Measurements from ENCODE around the gene ZNF668. TPM values are rescaled to one million over a fixed set of nuclear protein-coding genes. Genes with fewer than 3 reads are reported as not detected.
"Not testable (repeated sequence)": the region's sequence is repeated elsewhere in the genome, so short reads cannot be mapped to it uniquely, and the experiment has no call there.

Gene ZNF668
- polyA plus RNA-seq, 1 experiment, result 16.3 TPM

DNA sequence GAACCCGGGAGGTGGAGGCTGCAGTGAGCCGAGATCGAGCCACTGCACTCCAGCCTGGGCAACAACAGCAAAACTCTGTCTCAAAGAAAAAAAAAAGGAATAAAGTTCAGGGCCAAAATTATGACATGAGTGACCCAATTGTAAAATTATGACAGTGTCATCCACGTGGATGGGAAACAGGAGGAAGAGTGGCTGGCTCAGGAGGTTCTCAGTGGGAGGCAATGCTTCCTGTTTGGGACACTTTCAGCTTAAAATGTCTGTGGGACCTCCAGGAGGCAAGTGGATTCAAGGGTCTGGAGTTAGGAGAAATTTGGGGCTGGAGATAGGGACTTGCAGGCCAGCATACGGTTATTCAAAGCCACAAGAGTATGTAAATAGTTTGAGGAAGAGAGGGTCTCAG, 48.7 kb downstream of the ZNF668 start:
- ChIA-PET CTCF (interaction anchor here (1.1 kb wide), 1 partner anchor 17 kb away, joined by 3 read pairs; no protein-coding TSS in a partner anchor), POLR2A (no interaction called here)
- DNase-seq (ENCODE audit: low read depth), result no peak
- H3K4me3 ChIP-seq (ENCODE audit: low read depth, low read length), result no peak overlapping the region
- TF ChIP-seq, protein P1, sequence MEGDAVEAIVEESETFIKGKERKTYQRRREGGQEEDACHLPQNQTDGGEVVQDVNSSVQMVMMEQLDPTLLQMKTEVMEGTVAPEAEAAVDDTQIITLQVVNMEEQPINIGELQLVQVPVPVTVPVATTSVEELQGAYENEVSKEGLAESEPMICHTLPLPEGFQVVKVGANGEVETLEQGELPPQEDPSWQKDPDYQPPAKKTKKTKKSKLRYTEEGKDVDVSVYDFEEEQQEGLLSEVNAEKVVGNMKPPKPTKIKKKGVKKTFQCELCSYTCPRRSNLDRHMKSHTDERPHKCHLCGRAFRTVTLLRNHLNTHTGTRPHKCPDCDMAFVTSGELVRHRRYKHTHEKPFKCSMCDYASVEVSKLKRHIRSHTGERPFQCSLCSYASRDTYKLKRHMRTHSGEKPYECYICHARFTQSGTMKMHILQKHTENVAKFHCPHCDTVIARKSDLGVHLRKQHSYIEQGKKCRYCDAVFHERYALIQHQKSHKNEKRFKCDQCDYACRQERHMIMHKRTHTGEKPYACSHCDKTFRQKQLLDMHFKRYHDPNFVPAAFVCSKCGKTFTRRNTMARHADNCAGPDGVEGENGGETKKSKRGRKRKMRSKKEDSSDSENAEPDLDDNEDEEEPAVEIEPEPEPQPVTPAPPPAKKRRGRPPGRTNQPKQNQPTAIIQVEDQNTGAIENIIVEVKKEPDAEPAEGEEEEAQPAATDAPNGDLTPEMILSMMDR (IDR thresholded peaks at IDR 0.05; ENCODE audit: insufficient read depth, low read depth, low read length), result no peak
- H3K27me3 ChIP-seq (ENCODE audit: control insufficient read depth, insufficient read depth, low read length), result no peaks in the 10 kb centered on the region
- no peaks in the 10 kb centered on the region for H3K36me3 ChIP-seq (ENCODE audit: control insufficient read depth, insufficient read depth, low read length)

DNA sequence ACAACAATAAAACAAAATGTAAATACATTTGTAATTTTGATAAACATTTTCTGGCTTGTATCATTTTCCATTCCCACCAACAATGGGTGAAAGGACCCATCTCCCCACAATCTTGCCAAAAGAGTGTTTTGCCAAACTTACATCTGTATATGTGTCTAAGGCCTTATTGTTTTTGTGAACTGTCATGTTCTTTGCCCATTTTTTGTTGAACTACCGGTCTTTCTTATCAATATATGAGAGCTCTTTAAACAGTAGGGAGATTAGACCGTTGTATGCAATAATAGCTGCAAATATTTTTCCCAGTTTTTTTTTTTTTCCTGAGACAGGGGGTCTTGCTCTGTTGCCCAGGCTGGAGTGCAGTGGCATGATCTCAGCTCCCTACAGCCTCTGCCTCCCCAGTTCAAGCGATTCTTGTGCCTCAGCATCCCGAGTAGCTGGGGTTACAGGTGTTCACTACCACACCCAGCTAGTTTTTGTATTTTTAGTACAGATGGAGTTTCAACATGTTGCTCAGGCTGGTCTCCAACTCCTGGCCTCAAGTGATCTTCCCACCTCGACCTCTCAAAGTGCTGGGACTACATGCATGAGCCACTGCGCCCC, 50.3 kb downstream of the ZNF668 start:
- no peaks in the 10 kb centered on the region for H3K36me3 ChIP-seq (ENCODE audit: control insufficient read depth, insufficient read depth, low read length)
- ChIA-PET CTCF (no interaction called here), POLR2A (interaction anchor here (0.6 kb wide), 1 partner anchor 864 kb away, joined by 3 read pairs; no protein-coding TSS in a partner anchor)

DNA sequence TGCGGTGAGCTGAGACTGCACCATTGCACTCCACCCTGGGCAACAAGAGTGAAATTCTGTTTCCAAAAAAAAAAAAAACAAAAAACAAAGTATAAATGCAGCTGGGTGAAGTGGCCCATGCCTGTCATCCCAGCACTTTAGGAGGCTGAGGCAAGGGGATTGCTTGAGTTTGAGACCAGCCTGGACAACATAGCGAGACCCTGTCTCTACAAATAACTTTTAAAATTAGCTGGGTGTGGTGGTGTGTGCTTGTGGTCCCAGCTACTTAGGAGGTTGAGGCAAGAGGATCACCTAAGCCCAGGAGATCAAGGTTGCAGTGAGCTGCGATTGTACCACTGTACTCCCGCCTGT, 50.8 kb downstream of the ZNF668 start:
- H3K36me3 ChIP-seq (ENCODE audit: control insufficient read depth, insufficient read depth, low read length), result no peaks in the 10 kb centered on the region
- TF ChIP-seq, protein P1 (IDR thresholded peaks at IDR 0.05; ENCODE audit: insufficient read depth, low read depth, low read length), result no peak
- no peak for DNase-seq (ENCODE audit: low read depth)
- H3K27me3 ChIP-seq (ENCODE audit: control insufficient read depth, insufficient read depth, low read length), result no peaks in the 10 kb centered on the region
- ChIA-PET POLR2A (interaction anchor here (0.6 kb wide), 1 partner anchor 864 kb away, joined by 3 read pairs; no protein-coding TSS in a partner anchor), CTCF (no interaction called here)
- no peak overlapping the region for H3K4me3 ChIP-seq (ENCODE audit: low read depth, low read length)

More for the DNA sequence above, 50.3 kb downstream of the ZNF668 start:
- no peaks in the 10 kb centered on the region for H3K27me3 ChIP-seq (ENCODE audit: control insufficient read depth, insufficient read depth, low read length)
- H3K4me3 ChIP-seq (ENCODE audit: low read depth, low read length), result no peak overlapping the region
- DNase-seq (ENCODE audit: low read depth), result no peak
- TF ChIP-seq, protein P1 (IDR thresholded peaks at IDR 0.05; ENCODE audit: insufficient read depth, low read depth, low read length), result no peak

DNA sequence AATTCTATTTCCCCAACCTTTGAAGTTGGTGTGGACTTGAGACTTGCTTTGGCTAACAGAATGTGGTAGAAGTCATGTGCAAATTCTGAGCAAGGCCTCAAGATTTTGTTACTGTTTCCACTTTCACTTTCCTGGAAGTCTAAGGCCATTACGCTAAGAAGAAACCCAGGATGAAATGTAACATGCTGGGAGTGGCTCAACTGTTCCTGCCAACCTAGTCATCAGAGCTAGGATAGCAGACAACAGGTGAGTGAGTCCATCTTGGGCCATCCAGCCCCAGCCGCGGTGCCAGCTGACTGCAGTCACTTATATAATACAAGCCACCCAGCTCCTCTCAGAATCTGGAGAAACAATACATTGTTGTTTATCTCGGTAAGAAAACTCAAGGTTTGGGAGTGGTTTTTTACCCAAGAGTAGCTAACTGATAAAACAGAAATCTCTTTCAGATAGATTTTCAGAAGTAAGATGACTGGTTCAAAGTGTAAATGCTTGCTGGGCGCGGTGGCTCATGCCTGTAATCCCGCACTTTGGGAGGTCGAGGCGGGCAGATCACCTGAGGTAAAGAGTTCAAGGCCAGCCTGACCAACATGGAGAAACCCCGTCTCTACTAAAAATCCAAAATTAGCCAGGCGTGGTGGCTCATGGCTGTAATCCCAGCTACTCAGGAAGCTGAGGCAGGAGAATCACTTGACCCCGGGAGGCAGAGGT, 51.3 kb downstream of the ZNF668 start:
- Histone ChIP-seq H3K4me3 (ENCODE audit: low read depth, low read length) (no peak overlapping the region), H3K27me3 (ENCODE audit: control insufficient read depth, insufficient read depth, low read length) (no peaks in the 10 kb centered on the region), H3K36me3 (ENCODE audit: control insufficient read depth, insufficient read depth, low read length) (no peaks in the 10 kb centered on the region)
- TF ChIP-seq, protein P1 (IDR thresholded peaks at IDR 0.05; ENCODE audit: insufficient read depth, low read depth, low read length), result no peak
- ChIA-PET POLR2A (no interaction called here), CTCF (no interaction called here)
- no peak for DNase-seq (ENCODE audit: low read depth)

DNA sequence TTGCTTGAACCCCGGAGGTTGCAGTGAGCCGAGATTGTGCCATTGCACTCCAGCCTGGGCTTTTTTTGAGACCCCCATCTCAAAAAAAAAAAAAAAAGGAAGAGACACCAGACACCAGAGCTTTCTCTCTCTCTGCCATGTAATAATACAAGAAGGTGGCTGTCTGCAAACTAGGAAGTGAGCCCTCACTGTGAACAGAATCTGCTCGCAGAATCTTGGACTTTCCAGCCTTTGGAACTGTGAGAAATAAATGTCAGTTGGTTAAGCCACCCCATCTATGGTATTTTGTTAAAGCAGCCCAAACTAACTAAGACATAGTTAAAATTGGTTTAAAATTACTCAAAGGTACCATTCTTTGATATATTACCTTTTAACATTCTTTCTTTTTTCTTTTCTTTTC, 53.5 kb downstream of the ZNF668 start:
- no peaks in the 10 kb centered on the region for H3K27me3 ChIP-seq (ENCODE audit: control insufficient read depth, insufficient read depth, low read length)
- CTCF ChIA-PET, result no interaction called here
- H3K36me3 ChIP-seq (ENCODE audit: control insufficient read depth, insufficient read depth, low read length), result no peaks in the 10 kb centered on the region
- no peak overlapping the region for H3K4me3 ChIP-seq (ENCODE audit: low read depth, low read length)
- no peak for DNase-seq (ENCODE audit: low read depth)
- POLR2A ChIA-PET, result no interaction called here
- TF ChIP-seq, protein P1 (IDR thresholded peaks at IDR 0.05; ENCODE audit: insufficient read depth, low read depth, low read length), result no peak

DNA sequence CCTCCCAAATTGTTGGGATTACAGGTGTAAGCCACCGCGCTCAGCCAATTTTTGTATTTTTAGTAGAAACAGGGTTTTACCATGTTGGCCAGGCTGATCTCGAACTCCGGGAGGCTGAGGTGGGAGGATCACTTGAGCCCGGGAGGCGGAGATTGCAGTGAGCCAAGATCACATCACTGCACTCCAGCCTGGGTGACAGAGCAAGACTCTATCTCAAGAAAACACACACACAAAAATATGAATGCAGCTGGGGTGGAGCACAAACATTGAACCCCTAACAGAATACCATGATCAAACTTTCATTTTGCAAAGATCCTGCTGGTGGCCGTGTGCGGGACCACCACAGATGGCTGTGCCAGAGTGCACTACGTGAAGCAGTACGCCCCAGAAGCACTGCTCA, 56.3 kb downstream of the ZNF668 start:
- H3K27me3 ChIP-seq (ENCODE audit: control insufficient read depth, insufficient read depth, low read length); POLR2A ChIA-PET; DNase-seq (ENCODE audit: low read depth); H3K4me3 ChIP-seq (ENCODE audit: low read depth, low read length); H3K36me3 ChIP-seq (ENCODE audit: control insufficient read depth, insufficient read depth, low read length): not testable (repeated sequence)
- CTCF ChIA-PET, result interaction anchor here (0.5 kb wide), 1 partner anchor 89 kb away, joined by 3 read pairs; no protein-coding TSS in a partner anchor
